Measurements from ENCODE around the gene CD99L2. TPM values are rescaled to one million over a fixed set of nuclear protein-coding genes. Genes with fewer than 3 reads are reported as not detected.

CD99L2 gene
- total RNA-seq, 2 experiments from 2014 or later: 19.7 to 19.8 TPM

DNA sequence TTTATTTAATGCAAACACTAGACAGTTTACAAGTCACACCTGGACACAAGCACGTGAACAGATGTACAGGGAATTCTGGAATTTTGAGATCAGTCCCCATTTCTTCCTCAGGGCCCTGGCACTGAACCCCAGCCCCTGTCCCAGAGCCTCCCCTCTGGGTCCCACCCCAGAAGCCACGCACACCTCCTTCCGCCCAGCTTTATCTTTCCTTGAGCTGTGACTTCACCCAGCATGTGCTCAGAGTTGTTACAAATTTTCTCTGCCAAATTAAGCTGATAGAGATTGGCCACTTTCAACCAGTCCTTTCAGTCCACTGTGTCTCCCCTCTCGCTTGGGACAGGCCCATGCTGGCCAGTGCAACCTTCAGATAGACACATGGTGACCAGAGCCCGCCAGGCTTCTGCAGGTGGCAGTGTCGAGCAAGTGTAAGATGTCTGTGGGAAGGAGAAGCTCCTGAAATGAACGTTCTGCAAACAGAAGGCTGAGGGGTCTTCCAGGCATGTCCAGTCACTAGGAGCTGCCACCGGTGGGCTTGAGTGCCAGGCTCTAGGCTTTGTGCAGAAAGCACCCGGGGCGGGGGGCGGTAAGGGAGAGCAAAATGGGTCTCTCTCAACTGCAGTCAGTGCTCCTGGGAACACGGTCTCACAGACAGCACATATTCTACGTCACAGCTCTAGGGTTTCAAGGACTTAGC, 132.0 kb downstream of the CD99L2 start:
- ATAC-seq (no peak), DNase-seq (no peak)
- Mint-ChIP-seq H3K27me3 (ENCODE audit: low read depth) (no peaks in the 10 kb centered on the region), H3K36me3 (ENCODE audit: low read depth) (peaks cover 2% of the 10 kb centered on the region), H3K4me3 (no peak overlapping the region), H3K4me1 (ENCODE audit: low read depth) (no peaks in the 10 kb centered on the region), H3K27ac (no peak overlapping the region), H3K9me3 (ENCODE audit: insufficient read depth) (no peaks in the 10 kb centered on the region)
- ChIA-PET POLR2A (no interaction called here), CTCF (interaction anchor here (0.9 kb wide), 1 partner anchor 316 kb away, joined by 3 read pairs; no protein-coding TSS in a partner anchor)

DNA sequence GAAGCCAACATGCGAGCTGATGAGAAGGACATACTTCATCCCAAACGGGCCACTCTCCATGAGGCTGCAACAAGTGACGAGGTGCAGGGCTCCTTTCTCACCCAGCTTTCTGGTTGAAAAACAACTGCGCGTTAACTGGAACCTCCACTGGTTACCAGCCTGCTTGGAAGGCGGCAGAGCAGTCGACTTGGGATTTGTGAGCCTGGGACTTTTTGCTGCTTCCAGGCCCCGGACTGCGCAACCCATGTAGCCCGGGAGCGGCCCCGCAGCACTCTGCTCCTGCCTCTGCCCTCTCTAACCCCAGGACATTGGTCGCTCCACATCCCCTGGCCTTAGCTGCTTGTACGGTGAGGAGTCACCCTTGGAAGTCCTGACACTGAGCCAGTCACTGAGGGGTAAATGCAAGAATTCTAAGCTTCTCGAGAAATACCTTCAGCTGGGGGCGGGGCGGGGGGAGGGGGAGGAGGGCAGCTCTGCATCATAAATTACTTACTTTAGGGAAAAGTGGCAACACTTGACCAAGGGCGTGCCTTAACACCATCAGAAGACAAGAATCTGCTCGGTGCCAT, 132.6 kb downstream of the CD99L2 start:
- no peak overlapping the region for H3K4me3 Mint-ChIP-seq
- CTCF ChIA-PET: interaction anchor here (0.9 kb wide), 1 partner anchor 316 kb away, joined by 3 read pairs; no protein-coding TSS in a partner anchor

DNA sequence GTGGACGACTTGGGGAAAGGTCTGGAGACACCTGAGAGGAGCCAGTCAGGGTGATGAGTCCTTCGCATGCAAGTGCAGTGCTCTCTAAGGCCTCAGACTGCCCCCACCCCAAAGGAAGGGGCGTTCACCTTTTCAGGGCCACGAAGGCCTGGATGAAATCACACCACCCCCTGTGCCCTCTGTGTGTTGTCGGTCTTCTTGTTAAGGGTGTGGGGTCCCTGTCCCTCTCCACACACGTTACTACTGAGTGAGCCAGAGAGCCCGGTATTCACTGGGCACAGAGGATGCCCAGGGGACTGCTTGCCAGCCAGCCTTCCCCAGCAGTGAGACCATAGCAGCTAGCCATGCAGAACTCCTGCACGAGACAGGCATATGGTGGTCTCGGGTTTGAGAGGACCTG, 133.2 kb downstream of the CD99L2 start:
- no peaks in the 10 kb centered on the region for H3K4me1 Mint-ChIP-seq (ENCODE audit: low read depth)
- no peak for ATAC-seq
- peaks cover 2% of the 10 kb centered on the region for H3K36me3 Mint-ChIP-seq (ENCODE audit: low read depth)
- POLR2A ChIA-PET: no interaction called here
- H3K4me3 Mint-ChIP-seq: no peak overlapping the region
- no peak overlapping the region for H3K27ac Mint-ChIP-seq
- H3K9me3 Mint-ChIP-seq (ENCODE audit: insufficient read depth): no peaks in the 10 kb centered on the region
- DNase-seq: no peak
- no peaks in the 10 kb centered on the region for H3K27me3 Mint-ChIP-seq (ENCODE audit: low read depth)
- CTCF ChIA-PET: no interaction called here

More for the DNA sequence above, 132.6 kb downstream of the CD99L2 start:
- POLR2A ChIA-PET: no interaction called here
- DNase-seq: no peak
- Mint-ChIP-seq H3K4me1 (ENCODE audit: low read depth) (no peaks in the 10 kb centered on the region), H3K36me3 (ENCODE audit: low read depth) (peaks cover 2% of the 10 kb centered on the region), H3K27me3 (ENCODE audit: low read depth) (no peaks in the 10 kb centered on the region), H3K27ac (no peak overlapping the region), H3K9me3 (ENCODE audit: insufficient read depth) (no peaks in the 10 kb centered on the region)
- ATAC-seq: no peak

DNA sequence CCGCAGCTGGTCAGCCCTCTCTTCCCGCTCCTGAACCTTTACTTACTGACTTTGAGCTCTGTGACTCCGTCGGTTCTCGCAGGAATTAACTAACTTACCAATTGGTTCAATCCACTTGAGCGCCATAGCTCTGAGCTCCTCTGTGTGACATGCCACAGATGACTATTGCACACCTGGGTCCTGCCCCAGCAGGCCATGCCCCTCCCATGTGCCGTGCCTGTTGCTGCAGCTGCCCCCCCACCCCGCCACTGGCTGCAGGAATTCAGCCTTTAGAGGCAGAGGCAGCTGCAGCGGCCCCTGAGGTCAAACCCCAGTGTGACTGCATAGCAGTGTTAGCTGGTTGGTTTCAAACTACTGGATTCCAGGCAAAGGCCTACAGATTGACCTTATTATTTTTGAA, 134.7 kb downstream of the CD99L2 start:
- no peak for DNase-seq
- no peaks in the 10 kb centered on the region for H3K27me3 Mint-ChIP-seq (ENCODE audit: low read depth)
- ChIA-PET CTCF (interaction anchor here (1.0 kb wide), 1 partner anchor 8 kb away, joined by 3 read pairs; no protein-coding TSS in a partner anchor), POLR2A (no interaction called here)
- no peak overlapping the region for H3K4me3 Mint-ChIP-seq
- no peak overlapping the region for H3K27ac Mint-ChIP-seq
- no peak for ATAC-seq
- H3K4me1 Mint-ChIP-seq (ENCODE audit: low read depth): no peaks in the 10 kb centered on the region
- H3K36me3 Mint-ChIP-seq (ENCODE audit: low read depth): peaks cover 2% of the 10 kb centered on the region
- H3K9me3 Mint-ChIP-seq (ENCODE audit: insufficient read depth): no peaks in the 10 kb centered on the region

GRCh38 chrX:150763303-150763797, 135.1 kb downstream of the CD99L2 start:
- no peak overlapping the region for H3K27ac Mint-ChIP-seq
- H3K9me3 Mint-ChIP-seq (ENCODE audit: insufficient read depth): no peaks in the 10 kb centered on the region
- CTCF ChIA-PET: interaction anchor here (1.0 to 1.8 kb wide), 2 partner anchors 9 kb away, joined by 3 to 8 read pairs; no protein-coding TSS in a partner anchor
- POLR2A ChIA-PET: no interaction called here
- no peaks in the 10 kb centered on the region for H3K4me1 Mint-ChIP-seq (ENCODE audit: low read depth)
- no peak for DNase-seq
- no peak overlapping the region for H3K4me3 Mint-ChIP-seq
- no peaks in the 10 kb centered on the region for H3K27me3 Mint-ChIP-seq (ENCODE audit: low read depth)
- H3K36me3 Mint-ChIP-seq (ENCODE audit: low read depth): peaks cover 2% of the 10 kb centered on the region
- no peak for ATAC-seq

DNA sequence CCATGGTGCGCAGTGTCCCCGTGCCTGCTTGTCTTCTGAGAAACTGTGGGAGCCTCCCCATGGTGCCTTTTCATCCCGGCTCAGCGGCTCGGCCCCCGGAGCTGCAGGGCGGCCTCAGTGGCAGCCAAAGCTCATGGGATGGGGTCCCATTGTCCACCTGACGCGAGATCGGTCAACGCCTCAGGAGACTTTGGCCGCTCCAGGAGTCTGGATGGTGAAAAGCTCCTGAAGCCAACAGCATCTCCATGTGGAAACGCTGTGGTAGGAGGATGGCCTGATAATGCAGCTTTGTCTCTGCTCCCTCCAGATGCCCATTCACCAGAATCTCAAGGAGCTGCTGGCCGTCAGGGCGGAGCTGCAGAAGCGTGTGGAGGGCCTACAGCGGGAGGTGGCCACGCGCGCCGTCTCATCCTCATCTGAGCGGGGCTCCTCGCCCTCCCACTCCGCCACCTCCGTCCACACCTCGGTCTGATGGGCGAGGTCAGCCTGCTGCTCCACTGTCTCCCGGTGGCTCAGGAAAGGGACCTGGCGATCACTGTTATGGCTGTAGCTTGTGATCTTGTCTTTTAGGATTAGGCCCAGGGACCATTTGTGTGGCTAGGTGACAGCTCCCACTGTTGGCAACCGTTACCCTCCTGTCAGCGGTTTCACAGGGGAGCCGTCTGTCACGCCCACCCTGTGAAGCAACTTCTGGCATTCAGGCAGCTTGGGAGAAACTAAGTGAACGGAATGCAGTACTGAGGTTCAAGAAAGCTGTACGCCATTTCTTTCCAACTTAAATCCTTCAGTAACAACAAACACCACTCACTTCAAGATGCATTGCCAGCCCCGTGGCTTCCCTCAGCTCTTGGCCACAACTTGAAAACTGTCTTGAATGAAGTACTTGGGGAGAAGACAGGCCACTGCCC, 136.0 kb downstream of the CD99L2 start:
- Mint-ChIP-seq H3K27me3 (ENCODE audit: low read depth) (no peaks in the 10 kb centered on the region), H3K4me3 (no peak overlapping the region), H3K9me3 (ENCODE audit: insufficient read depth) (no peaks in the 10 kb centered on the region), H3K36me3 (ENCODE audit: low read depth) (peaks cover 7% of the 10 kb centered on the region), H3K27ac (no peak overlapping the region), H3K4me1 (ENCODE audit: low read depth) (no peaks in the 10 kb centered on the region)
- CTCF ChIA-PET: interaction anchor here (1.8 kb wide), 1 partner anchor 10 kb away, joined by 8 read pairs; no protein-coding TSS in a partner anchor
- no peak for DNase-seq
- no peak for ATAC-seq
- POLR2A ChIA-PET: no interaction called here

- CTCF ChIA-PET: interaction anchor here (1.8 kb wide), 1 partner anchor 10 kb away, joined by 8 read pairs; no protein-coding TSS in a partner anchor
- no peak overlapping the region for H3K4me3 Mint-ChIP-seq
These were observed 136.7 kb downstream of the CD99L2 start for GRCh38 chrX:150761819-150762216.

DNA sequence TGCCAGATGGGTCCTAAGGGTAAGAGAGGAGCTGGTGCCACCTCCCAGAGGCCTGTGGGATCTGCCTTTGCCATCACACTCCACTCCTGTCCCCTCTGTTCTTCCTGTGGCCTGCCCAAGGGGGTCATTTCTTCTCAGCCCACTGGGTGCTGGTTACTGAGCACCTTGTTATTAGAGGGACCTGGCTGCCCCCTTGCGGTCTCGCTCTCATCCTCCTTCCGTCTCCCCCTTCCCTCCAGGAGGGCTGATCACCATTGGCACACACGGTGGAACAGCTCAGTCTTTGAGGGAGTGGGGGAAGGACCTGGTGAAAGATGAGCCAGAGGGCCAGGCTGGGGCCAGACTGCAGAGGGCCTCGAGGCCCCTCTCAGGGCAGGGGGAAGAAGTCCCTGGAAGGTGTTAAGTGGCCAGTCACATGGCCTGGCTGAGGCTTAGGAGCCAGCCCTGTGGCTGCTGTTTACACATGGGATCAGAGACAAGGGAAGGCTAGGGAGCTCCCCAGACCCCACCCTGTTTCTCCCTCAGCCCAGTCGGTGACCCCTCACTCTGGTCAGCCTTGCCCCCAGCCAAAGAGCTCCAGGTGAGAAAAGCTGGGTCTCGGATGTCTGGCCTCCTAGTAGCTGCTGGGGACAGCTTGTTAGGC, 137.2 kb downstream of the CD99L2 start:
- DNase-seq (no peak), ATAC-seq (no peak)
- H3K27ac Mint-ChIP-seq: no peak overlapping the region
- no peaks in the 10 kb centered on the region for H3K27me3 Mint-ChIP-seq (ENCODE audit: low read depth)
- H3K4me1 Mint-ChIP-seq (ENCODE audit: low read depth): no peaks in the 10 kb centered on the region
- H3K9me3 Mint-ChIP-seq (ENCODE audit: insufficient read depth): no peaks in the 10 kb centered on the region
- H3K36me3 Mint-ChIP-seq (ENCODE audit: low read depth): peaks cover 9% of the 10 kb centered on the region
- POLR2A ChIA-PET: no interaction called here
- H3K4me3 Mint-ChIP-seq: no peak overlapping the region
- CTCF ChIA-PET: interaction anchor here (1.8 kb wide), 1 partner anchor 11 kb away, joined by 8 read pairs; no protein-coding TSS in a partner anchor

More at GRCh38 chrX:150761819-150762216, 136.7 kb downstream of the CD99L2 start:
- POLR2A ChIA-PET: no interaction called here
- H3K9me3 Mint-ChIP-seq (ENCODE audit: insufficient read depth): no peaks in the 10 kb centered on the region
- H3K27me3 Mint-ChIP-seq (ENCODE audit: low read depth): no peaks in the 10 kb centered on the region
- DNase-seq (no peak), ATAC-seq (no peak)
- no peak overlapping the region for H3K27ac Mint-ChIP-seq
- H3K36me3 Mint-ChIP-seq (ENCODE audit: low read depth): peaks cover 9% of the 10 kb centered on the region
- H3K4me1 Mint-ChIP-seq (ENCODE audit: low read depth): no peaks in the 10 kb centered on the region

DNA sequence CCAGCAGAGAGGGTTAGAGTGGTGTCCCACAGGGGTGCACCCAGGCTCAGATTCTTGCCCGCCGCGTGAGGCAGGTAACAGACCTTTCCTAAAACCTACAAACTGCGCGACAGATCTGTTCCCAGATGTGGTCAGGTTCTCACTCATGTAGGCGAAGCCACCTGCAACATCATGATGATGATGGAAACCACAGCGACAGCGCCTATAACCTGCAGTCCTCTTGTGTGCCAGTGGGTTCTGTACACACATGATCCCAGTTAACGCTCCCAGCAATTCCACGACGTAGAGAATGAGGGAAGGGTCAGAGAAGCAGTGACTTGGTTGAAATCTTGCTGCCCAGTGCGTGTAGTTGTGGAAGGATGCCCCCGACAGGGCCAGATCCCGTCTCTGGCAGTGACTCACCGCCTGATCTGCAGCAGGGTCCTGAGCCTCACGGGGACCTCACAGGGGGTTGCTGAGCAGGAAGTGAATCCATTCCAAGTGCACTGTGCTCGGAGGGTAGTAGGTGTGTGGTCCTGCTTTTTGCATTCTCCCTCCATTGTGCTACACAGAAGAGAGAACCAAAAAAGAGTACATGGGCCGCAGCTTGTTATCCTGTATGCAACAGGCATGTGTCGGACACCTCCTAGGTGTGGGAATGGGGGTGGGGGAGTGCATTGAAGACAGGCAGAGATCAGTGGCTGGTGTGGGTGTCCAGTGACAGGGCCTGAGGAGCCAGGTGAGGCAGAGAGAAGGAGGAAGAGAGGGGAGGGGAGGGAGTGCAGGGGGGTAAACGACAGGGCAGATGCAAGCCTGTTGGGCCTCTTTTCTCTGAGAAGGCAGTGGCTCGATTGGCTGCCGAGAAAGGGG, 138.7 kb downstream of the CD99L2 start:
- Mint-ChIP-seq H3K27me3 (ENCODE audit: low read depth) (no peaks in the 10 kb centered on the region), H3K9me3 (ENCODE audit: insufficient read depth) (no peaks in the 10 kb centered on the region), H3K27ac (no peak overlapping the region), H3K4me1 (ENCODE audit: low read depth) (peaks cover 10% of the 10 kb centered on the region), H3K36me3 (ENCODE audit: low read depth) (peaks cover 16% of the 10 kb centered on the region), H3K4me3 (no peak overlapping the region)
- DNase-seq (no peak), ATAC-seq (no peak)
- CTCF ChIA-PET: no interaction called here
- POLR2A ChIA-PET: no interaction called here

DNA sequence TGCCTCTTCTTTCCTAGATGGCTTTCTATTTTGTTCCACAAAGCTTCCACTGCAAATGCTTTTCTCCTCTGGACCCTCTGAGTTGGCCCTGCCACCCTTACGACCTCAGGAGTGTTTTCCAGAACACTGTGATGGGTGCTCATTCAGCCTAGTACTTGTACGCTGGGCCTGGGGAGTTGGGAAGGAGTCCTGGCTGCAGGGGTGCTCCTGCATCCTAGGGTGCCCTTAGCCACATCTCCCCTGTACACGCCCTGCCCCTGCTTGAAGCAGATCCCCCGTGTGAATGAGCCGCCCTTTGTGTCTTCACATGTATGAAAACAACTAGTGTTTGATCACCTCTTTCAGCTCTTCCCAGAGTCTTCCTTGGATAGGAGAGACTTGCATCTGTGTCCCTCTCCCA, 141.1 kb downstream of the CD99L2 start:
- H3K9me3 Mint-ChIP-seq (ENCODE audit: insufficient read depth): no peaks in the 10 kb centered on the region
- DNase-seq: no peak
- POLR2A ChIA-PET: no interaction called here
- no peak for ATAC-seq
- peaks cover 24% of the 10 kb centered on the region for H3K36me3 Mint-ChIP-seq (ENCODE audit: low read depth)
- no peaks in the 10 kb centered on the region for H3K27me3 Mint-ChIP-seq (ENCODE audit: low read depth)
- H3K4me1 Mint-ChIP-seq (ENCODE audit: low read depth): peaks cover 10% of the 10 kb centered on the region
- H3K27ac Mint-ChIP-seq: no peak overlapping the region
- H3K4me3 Mint-ChIP-seq: no peak overlapping the region
- CTCF ChIA-PET: no interaction called here

GRCh38 chrX:150753968-150754367, 144.5 kb downstream of the CD99L2 start:
- H3K27ac Mint-ChIP-seq: no peak overlapping the region
- CTCF ChIA-PET: interaction anchor here (1.4 kb wide), 1 partner anchor 18 kb away, joined by 4 read pairs; no protein-coding TSS in a partner anchor
- DNase-seq (no peak), ATAC-seq (no peak)
- H3K27me3 Mint-ChIP-seq (ENCODE audit: low read depth): no peaks in the 10 kb centered on the region
- no peak overlapping the region for H3K4me3 Mint-ChIP-seq
- H3K9me3 Mint-ChIP-seq (ENCODE audit: insufficient read depth): no peaks in the 10 kb centered on the region
- peaks cover 10% of the 10 kb centered on the region for H3K4me1 Mint-ChIP-seq (ENCODE audit: low read depth)
- H3K36me3 Mint-ChIP-seq (ENCODE audit: low read depth): peaks cover 41% of the 10 kb centered on the region
- POLR2A ChIA-PET: no interaction called here
